ENCODE data around the gene NUP35. TPM values are rescaled to one million over a fixed set of nuclear protein-coding genes. Genes with fewer than 3 reads are reported as not detected.
A peak's percentile ranks its signal among the peaks of the same experiment; 100 is the strongest.
"Not testable (repeated sequence)": the region's sequence is repeated elsewhere in the genome, so short reads cannot be mapped to it uniquely, and the experiment has no call there.

NUP35 gene
- total RNA-seq, 1 donor from 2014 or later = 41.5 TPM

- Mint-ChIP-seq H3K27me3 (peaks cover 21% of the 10 kb centered on the region), H3K27ac (no peak overlapping the region), H3K9me3 (no peaks in the 10 kb centered on the region), H3K4me1 (no peaks in the 10 kb centered on the region), H3K4me3 (no peak overlapping the region), H3K36me3 (ENCODE audit: low read depth) (no peaks in the 10 kb centered on the region)
- intact Hi-C loops (cut with micrococcal nuclease) = no loop called here
- DNase-seq = no peak
Observed at GRCh38 chr2:183113630-183114029, 10.6 kb upstream of the NUP35 start.

- no peak overlapping the region for H3K4me3 Mint-ChIP-seq
- no peaks in the 10 kb centered on the region for H3K36me3 Mint-ChIP-seq (ENCODE audit: low read depth)
- H3K9me3 Mint-ChIP-seq = no peaks in the 10 kb centered on the region
- H3K27me3 Mint-ChIP-seq = peaks cover 34% of the 10 kb centered on the region
- no peak overlapping the region for H3K27ac Mint-ChIP-seq
- H3K4me1 Mint-ChIP-seq = no peaks in the 10 kb centered on the region
- no peak for DNase-seq
- intact Hi-C loops (cut with micrococcal nuclease) = no loop called here
Observed at GRCh38 chr2:183117226-183117625, 7.0 kb upstream of the NUP35 start.

GRCh38 chr2:183123117-183123958 is 905 bp upstream of the NUP35 start:
- intact Hi-C loops (cut with micrococcal nuclease) = no loop called here
- Mint-ChIP-seq H3K4me1 (peaks cover 24% of the 10 kb centered on the region), H3K27me3 (peaks cover 15% of the 10 kb centered on the region), H3K36me3 (ENCODE audit: low read depth) (peaks cover 5% of the 10 kb centered on the region), H3K27ac (peak overlapping the region; percentile 99), H3K4me3 (peak overlapping the region; percentile 98), H3K9me3 (no peaks in the 10 kb centered on the region)
- DNase-seq = peak; percentile 61

- no peak for DNase-seq
- no peaks in the 10 kb centered on the region for H3K9me3 Mint-ChIP-seq
- H3K4me1 Mint-ChIP-seq = peaks cover 26% of the 10 kb centered on the region
- peaks cover 7% of the 10 kb centered on the region for H3K36me3 Mint-ChIP-seq (ENCODE audit: low read depth)
- H3K27ac Mint-ChIP-seq = peak overlapping the region; percentile 99
- intact Hi-C loops (cut with micrococcal nuclease) = loop anchor here (1.0 kb wide), 3 partner anchors 46 to 408 kb away; partner anchors contain the start of genes DNAJC10, DUSP19 and NCKAP1
- H3K27me3 Mint-ChIP-seq = peaks cover 15% of the 10 kb centered on the region
- H3K4me3 Mint-ChIP-seq = peak overlapping the region; percentile 98
Observed at GRCh38 chr2:183123959-183124221, 353 bp upstream of the NUP35 start.

- peaks cover 27% of the 10 kb centered on the region for H3K4me1 Mint-ChIP-seq
- intact Hi-C loops (cut with micrococcal nuclease) = loop anchor here (1.0 kb wide), 3 partner anchors 47 to 409 kb away; partner anchors contain the start of genes DNAJC10, DUSP19 and NCKAP1
- peak overlapping the region; percentile 98 for H3K4me3 Mint-ChIP-seq
- H3K27ac Mint-ChIP-seq = peak overlapping the region; percentile 99
- H3K36me3 Mint-ChIP-seq (ENCODE audit: low read depth) = peaks cover 11% of the 10 kb centered on the region
- peaks cover 10% of the 10 kb centered on the region for H3K27me3 Mint-ChIP-seq
- no peaks in the 10 kb centered on the region for H3K9me3 Mint-ChIP-seq
- no peak for DNase-seq
Observed at GRCh38 chr2:183124957-183125255, 663 bp downstream of the NUP35 start.

GRCh38 chr2:183125659-183126341 is 1.6 kb downstream of the NUP35 start:
- Mint-ChIP-seq H3K9me3 (no peaks in the 10 kb centered on the region), H3K36me3 (ENCODE audit: low read depth) (peaks cover 14% of the 10 kb centered on the region), H3K27me3 (peaks cover 5% of the 10 kb centered on the region), H3K27ac (no peak overlapping the region), H3K4me1 (peaks cover 29% of the 10 kb centered on the region), H3K4me3 (peak overlapping the region; percentile 98)
- intact Hi-C loops (cut with micrococcal nuclease) = no loop called here
- DNase-seq = no peak

GRCh38 chr2:183126635-183127034 is 2.4 kb downstream of the NUP35 start:
- no peaks in the 10 kb centered on the region for H3K27me3 Mint-ChIP-seq
- intact Hi-C loops (cut with micrococcal nuclease) = no loop called here
- H3K4me1 Mint-ChIP-seq = peaks cover 29% of the 10 kb centered on the region
- no peak overlapping the region for H3K27ac Mint-ChIP-seq
- H3K4me3 Mint-ChIP-seq = peak overlapping the region; percentile 98
- DNase-seq = no peak
- no peaks in the 10 kb centered on the region for H3K9me3 Mint-ChIP-seq
- H3K36me3 Mint-ChIP-seq (ENCODE audit: low read depth) = peaks cover 19% of the 10 kb centered on the region

GRCh38 chr2:183134016-183134415 is 9.8 kb downstream of the NUP35 start:
- peaks cover 2% of the 10 kb centered on the region for H3K4me1 Mint-ChIP-seq
- intact Hi-C loops (cut with micrococcal nuclease) = no loop called here
- DNase-seq = no peak
- H3K36me3 Mint-ChIP-seq (ENCODE audit: low read depth) = peaks cover 40% of the 10 kb centered on the region
- H3K9me3 Mint-ChIP-seq = no peaks in the 10 kb centered on the region
- no peak overlapping the region for H3K4me3 Mint-ChIP-seq
- H3K27ac Mint-ChIP-seq = no peak overlapping the region
- H3K27me3 Mint-ChIP-seq = no peaks in the 10 kb centered on the region

GRCh38 chr2:183148955-183149354 is 24.7 kb downstream of the NUP35 start:
- Mint-ChIP-seq H3K27me3 (no peaks in the 10 kb centered on the region), H3K4me3 (no peak overlapping the region), H3K36me3 (ENCODE audit: low read depth) (peaks cover 47% of the 10 kb centered on the region), H3K4me1 (peaks cover 1% of the 10 kb centered on the region), H3K9me3 (peaks cover 12% of the 10 kb centered on the region), H3K27ac (no peak overlapping the region)
- DNase-seq = no peak
- intact Hi-C loops (cut with micrococcal nuclease) = no loop called here

- Mint-ChIP-seq H3K4me3 (no peak overlapping the region), H3K27ac (no peak overlapping the region), H3K9me3 (peaks cover 6% of the 10 kb centered on the region), H3K36me3 (ENCODE audit: low read depth) (peaks cover 46% of the 10 kb centered on the region), H3K27me3 (no peaks in the 10 kb centered on the region), H3K4me1 (peaks cover 1% of the 10 kb centered on the region)
- no peak for DNase-seq
- intact Hi-C loops (cut with micrococcal nuclease) = no loop called here
Observed at GRCh38 chr2:183149489-183149888, 25.2 kb downstream of the NUP35 start.

GRCh38 chr2:183152280-183152679 is 28.0 kb downstream of the NUP35 start:
- H3K27ac Mint-ChIP-seq; H3K4me3 Mint-ChIP-seq; H3K27me3 Mint-ChIP-seq; H3K4me1 Mint-ChIP-seq; intact Hi-C loops (cut with micrococcal nuclease); H3K9me3 Mint-ChIP-seq; DNase-seq: not testable (repeated sequence)
- H3K36me3 Mint-ChIP-seq (ENCODE audit: low read depth) = peaks cover 42% of the 10 kb centered on the region

- Mint-ChIP-seq H3K27me3 (no peaks in the 10 kb centered on the region), H3K4me3 (no peak overlapping the region), H3K36me3 (ENCODE audit: low read depth) (peaks cover 32% of the 10 kb centered on the region), H3K27ac (no peak overlapping the region), H3K9me3 (no peaks in the 10 kb centered on the region), H3K4me1 (no peaks in the 10 kb centered on the region)
- no peak for DNase-seq
- intact Hi-C loops (cut with micrococcal nuclease) = no loop called here
Observed at GRCh38 chr2:183153967-183154366, 29.7 kb downstream of the NUP35 start.

- DNase-seq; H3K27ac Mint-ChIP-seq; H3K4me3 Mint-ChIP-seq; H3K9me3 Mint-ChIP-seq; H3K27me3 Mint-ChIP-seq; intact Hi-C loops (cut with micrococcal nuclease); H3K4me1 Mint-ChIP-seq: not testable (repeated sequence)
- H3K36me3 Mint-ChIP-seq (ENCODE audit: low read depth) = peaks cover 34% of the 10 kb centered on the region
Observed at GRCh38 chr2:183154772-183155171, 30.5 kb downstream of the NUP35 start.

GRCh38 chr2:183157131-183157530 is 32.9 kb downstream of the NUP35 start:
- H3K4me1 Mint-ChIP-seq = no peaks in the 10 kb centered on the region
- DNase-seq = no peak

More at GRCh38 chr2:183157131-183157530, 32.9 kb downstream of the NUP35 start:
- Mint-ChIP-seq H3K9me3 (no peaks in the 10 kb centered on the region), H3K27me3 (no peaks in the 10 kb centered on the region), H3K4me3 (no peak overlapping the region), H3K27ac (no peak overlapping the region), H3K36me3 (ENCODE audit: low read depth) (peaks cover 37% of the 10 kb centered on the region)
- intact Hi-C loops (cut with micrococcal nuclease) = no loop called here

All from activated CD4-positive, alpha-beta T cell treated with anti-CD3 and anti-CD28 coated beads, Interleukin-2, amount 10 ng/mL, durations not matched to agents 24 days and 14 days (primary cell).